PFSK-1 (cell line): ENCODE data around the gene SETDB1.

Experiments
- FOXP2 ChIP-seq: optimal IDR thresholded peaks from 2 replicates; pipeline ENCODE3; 2011; ENCODE audit warnings: borderline replicate concordance, control low read depth, inconsistent platforms; ENCODE audit not compliant: insufficient read depth; ENCODE audit errors: extremely low read length, extremely low read depth
- POLR2AphosphoS5 ChIP-seq: IDR thresholded peaks from 2 replicates; pipeline ENCODE4 v1.6.1; 2012; ENCODE audit warnings: low read depth, mild to moderate bottlenecking, control low read depth, low read length, moderate library complexity
- REST ChIP-seq, 2 experiments: IDR thresholded peaks; 2 replicates each; pipeline versions ENCODE4 v1.6.1 to v1.8.0; 2011 to 2012; ENCODE audit warnings: low read depth in 2 of 2, low read length in 2 of 2, control low read depth in 1 of 2, inconsistent platforms in 1 of 2, mild to moderate bottlenecking in 1 of 2, moderate library complexity in 1 of 2; ENCODE audit not compliant: insufficient read depth in 1 of 2
- SIN3A ChIP-seq: IDR thresholded peaks from 2 replicates; pipeline ENCODE4 v1.6.1; 2012; ENCODE audit warnings: mild to moderate bottlenecking, low read length, moderate library complexity, borderline replicate concordance; ENCODE audit not compliant: insufficient read depth
- TAF1 ChIP-seq: IDR thresholded peaks from 2 replicates; pipeline ENCODE4 v1.6.1; 2012; ENCODE audit warnings: low read length, control low read depth, borderline replicate concordance; ENCODE audit not compliant: insufficient read depth

Gene SETDB1

GRCh38 chr1:150970808-150971582, 44.8 kb downstream of the SETDB1 start:
- TF ChIP-seq POLR2AphosphoS5 = 0 out of 2 replicates have a peak, but pooled peaks have one; percentile 22
- no peak for TF ChIP-seq TAF1
- TF ChIP-seq SIN3A = no peak
- TF ChIP-seq REST (IDR thresholded peaks at IDR 0.05; ENCODE audit: insufficient read depth in 1 of 2, low read depth in 2 of 2, low read length in 2 of 2) = no peak
- TF ChIP-seq FOXP2 = no peak

DNA sequence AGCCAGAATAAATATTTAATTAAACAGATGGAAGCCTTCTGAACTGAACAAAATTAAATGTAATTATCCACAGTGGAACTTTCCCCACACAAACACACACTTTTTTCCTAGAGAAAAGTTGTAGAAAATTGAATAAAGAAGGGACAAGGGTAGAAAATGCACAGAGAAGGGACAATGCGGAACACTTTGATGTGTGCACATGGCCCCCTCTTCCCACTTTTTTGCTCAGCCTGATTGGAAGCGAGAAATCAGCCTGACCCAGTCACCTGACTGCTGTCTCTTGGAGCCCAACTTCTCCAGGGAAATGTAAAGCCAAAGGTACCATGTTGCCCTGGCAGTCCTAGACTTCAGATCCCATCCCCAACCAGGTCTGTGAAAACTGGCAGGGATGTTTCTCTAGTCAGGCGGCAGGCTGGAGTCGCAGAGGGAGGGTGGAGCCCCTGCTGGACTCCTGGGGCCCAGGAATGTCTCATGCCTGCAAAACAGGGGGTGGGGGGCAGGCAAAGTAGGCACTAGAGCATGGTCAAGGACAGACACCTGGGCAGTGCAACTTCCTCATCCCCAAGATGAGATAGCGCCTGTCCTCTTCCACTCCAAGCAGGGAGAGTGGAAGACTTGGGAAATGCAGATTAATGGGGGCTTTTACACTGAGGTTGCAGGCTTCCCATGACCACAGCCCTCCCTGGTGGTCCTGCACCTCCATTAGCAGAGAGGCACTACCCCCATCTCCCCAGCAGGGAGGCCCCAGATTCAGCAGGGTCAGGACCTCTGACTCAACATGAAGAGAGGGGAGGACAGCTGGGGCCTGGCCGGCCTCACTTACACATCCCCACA, 45.6 kb downstream of the SETDB1 start:
- TF ChIP-seq TAF1 = no peak
- no peak for TF ChIP-seq SIN3A
- no peak for TF ChIP-seq POLR2AphosphoS5
- no peak for TF ChIP-seq REST (IDR thresholded peaks at IDR 0.05; ENCODE audit: insufficient read depth in 1 of 2, low read depth in 2 of 2, low read length in 2 of 2)
- TF ChIP-seq FOXP2 = no peak

DNA sequence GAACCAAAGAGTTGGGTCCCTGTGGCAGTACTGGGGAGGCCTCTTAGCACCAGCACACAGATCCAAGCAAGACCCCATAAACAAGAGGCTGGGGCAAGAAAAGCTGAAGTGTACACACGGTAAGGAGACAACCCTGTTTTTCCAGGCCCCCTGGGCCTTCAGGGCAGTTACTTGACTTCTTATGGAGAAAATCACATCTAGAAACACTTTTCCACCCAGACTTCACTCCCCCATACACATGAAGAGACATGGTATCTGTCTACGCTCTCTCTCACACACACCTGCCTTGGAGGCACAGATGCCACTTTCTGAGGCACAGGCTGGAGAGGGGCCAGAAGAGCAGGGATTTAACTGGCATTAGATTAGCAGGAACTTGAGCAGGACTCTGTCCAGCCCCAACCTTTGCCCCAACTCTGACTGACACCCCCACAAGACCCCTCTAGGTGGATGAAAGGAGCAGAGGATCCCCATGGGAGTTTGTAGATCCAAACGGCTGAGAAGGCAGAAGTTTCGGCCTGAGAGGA, 46.3 kb downstream of the SETDB1 start:
- TF ChIP-seq POLR2AphosphoS5 = peak; percentile 19; the same call in 1 of the 2 replicates
- no peak for TF ChIP-seq FOXP2

GRCh38 chr1:150973258-150973835, 47.2 kb downstream of the SETDB1 start:
- TF ChIP-seq TAF1 (no peak), FOXP2 (no peak), POLR2AphosphoS5 (no peak; the same call in 1 of the 2 replicates), SIN3A (no peak), REST (IDR thresholded peaks at IDR 0.05; ENCODE audit: insufficient read depth in 1 of 2, low read depth in 2 of 2, low read length in 2 of 2) (no peak)

GRCh38 chr1:150973836-150974579, 47.8 kb downstream of the SETDB1 start:
- TF ChIP-seq FOXP2 = no peak
- TF ChIP-seq REST (IDR thresholded peaks at IDR 0.05; ENCODE audit: insufficient read depth in 1 of 2, low read depth in 2 of 2, low read length in 2 of 2) = no peak
- TF ChIP-seq SIN3A = peak; percentile 45; the same call in 1 of the 2 replicates
- TF ChIP-seq TAF1 = no peak
- TF ChIP-seq POLR2AphosphoS5 = no peak
